MM.1S (cell line): ENCODE measurements around the gene OR13F1.

ENCODE experiments used
- DNase-seq: peaks from one replicate; pipeline ENCODE4 v3.0.0-alpha.2; 2015
- H2AFZ ChIP-seq: fragments of 300-600 bp; sonication (generic); 2 replicates; pipeline ENCODE4 v1.6.0; 2016; ENCODE audit warnings: antibody characterized with exemption, low read length
- H3F3A ChIP-seq: fragments of 300-600 bp; sonication (generic); 2 replicates; pipeline ENCODE4 v1.6.1; 2016; ENCODE audit warnings: mild to moderate bottlenecking, antibody characterized with exemption, low read length, moderate library complexity, mixed read lengths; ENCODE audit not compliant: insufficient read depth
- H3K27ac ChIP-seq: fragments of 300-600 bp; sonication (generic); 2 replicates; pipeline ENCODE4 v1.5.1; 2016; ENCODE audit warnings: mild to moderate bottlenecking, low read length
- H3K27me3 ChIP-seq: fragments of 300-600 bp; sonication (generic); replicated peaks from 2 replicates; pipeline ENCODE4 v1.6.0; 2016; ENCODE audit warnings: low read length; ENCODE audit not compliant: insufficient read depth
- H3K36me3 ChIP-seq: fragments of 300-600 bp; sonication (generic); replicated peaks from 2 replicates; pipeline ENCODE4 v1.6.1; 2016; ENCODE audit warnings: mild to moderate bottlenecking, low read length, mixed read lengths; ENCODE audit not compliant: insufficient read depth
- H3K4me1 ChIP-seq: fragments of 300-600 bp; sonication (generic); 2 replicates; pipeline ENCODE4 v1.6.1; 2016; ENCODE audit warnings: low read length, mixed read lengths
- H3K4me2 ChIP-seq: fragments of 300-600 bp; sonication (generic); 2 replicates; pipeline ENCODE4 v1.6.0; 2016; ENCODE audit warnings: low read depth, low read length
- H3K4me3 ChIP-seq: fragments of 300-600 bp; sonication (generic); 2 replicates; pipeline ENCODE4 v1.5.1; 2016; ENCODE audit warnings: low read length, mixed read lengths
- H3K79me2 ChIP-seq: fragments of 300-600 bp; sonication (generic); 2 replicates; pipeline ENCODE4 v1.6.1; 2016; ENCODE audit warnings: mixed run types, low read length, mixed read lengths
- H3K9ac ChIP-seq: fragments of 300-600 bp; sonication (generic); 2 replicates; pipeline ENCODE4 v1.6.1; 2016; ENCODE audit warnings: low read length, mixed read lengths
- H3K9me2 ChIP-seq: fragments of 300-600 bp; sonication (generic); replicated peaks from 2 replicates; pipeline ENCODE4 v1.6.1; 2016; ENCODE audit warnings: mild to moderate bottlenecking, low read length, mixed read lengths; ENCODE audit not compliant: insufficient read depth
- H3K9me3 ChIP-seq: fragments of 300-600 bp; sonication (generic); replicated peaks from 2 replicates; pipeline ENCODE4 v1.6.1; 2016; ENCODE audit warnings: mild to moderate bottlenecking, low read length, mixed read lengths; ENCODE audit not compliant: insufficient read depth
- H4K20me1 ChIP-seq: fragments of 300-600 bp; sonication (generic); 2 replicates; pipeline ENCODE4 v1.6.1; 2016; ENCODE audit warnings: mild to moderate bottlenecking, low read length, moderate library complexity, mixed read lengths; ENCODE audit not compliant: insufficient read depth
- EZH2 ChIP-seq: fragments of 300-600 bp; sonication (generic); optimal IDR thresholded peaks from 2 replicates; pipeline ENCODE3; 2017; ENCODE audit warnings: low read depth, mild to moderate bottlenecking, antibody characterized with exemption, low read length, mixed read lengths
- EZH2phosphoT487 ChIP-seq: fragments of 300-600 bp; sonication (generic); IDR thresholded peaks from 2 replicates; pipeline ENCODE4 v1.6.1; 2018; ENCODE audit warnings: antibody characterized with exemption, low read length
- TF ChIP-seq, protein P1 (sequence below): fragments of 300-600 bp; sonication (generic); IDR thresholded peaks from 2 replicates; pipeline ENCODE4 v1.5.1; 2016; ENCODE audit warnings: antibody characterized with exemption, low read length, mixed read lengths

OR13F1 gene, protein sequence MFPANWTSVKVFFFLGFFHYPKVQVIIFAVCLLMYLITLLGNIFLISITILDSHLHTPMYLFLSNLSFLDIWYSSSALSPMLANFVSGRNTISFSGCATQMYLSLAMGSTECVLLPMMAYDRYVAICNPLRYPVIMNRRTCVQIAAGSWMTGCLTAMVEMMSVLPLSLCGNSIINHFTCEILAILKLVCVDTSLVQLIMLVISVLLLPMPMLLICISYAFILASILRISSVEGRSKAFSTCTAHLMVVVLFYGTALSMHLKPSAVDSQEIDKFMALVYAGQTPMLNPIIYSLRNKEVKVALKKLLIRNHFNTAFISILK

DNA sequence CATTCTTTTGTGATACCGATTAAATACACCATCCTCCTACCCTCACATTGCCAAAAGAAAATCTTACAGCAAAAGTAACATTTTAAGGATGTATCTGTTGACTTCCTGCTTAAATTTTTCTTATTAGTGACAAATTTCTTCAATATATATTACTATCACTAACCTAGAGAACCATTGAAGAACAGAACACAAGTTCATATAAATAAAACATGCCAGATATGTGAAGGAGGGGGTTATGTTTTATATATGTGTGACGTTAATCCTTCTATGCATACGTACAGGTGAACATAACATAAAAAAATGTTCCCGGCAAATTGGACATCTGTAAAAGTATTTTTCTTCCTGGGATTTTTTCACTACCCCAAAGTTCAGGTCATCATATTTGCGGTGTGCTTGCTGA is at the start of gene OR13F1:
Gene OR13F1 (plus strand): TSS at position 301 of the 400 bp plus-strand sequence. CDS start 0 bp downstream, at position 301.
- no peak for TF ChIP-seq EZH2phosphoT487
- no peak for TF ChIP-seq EZH2
- TF ChIP-seq, protein P1, sequence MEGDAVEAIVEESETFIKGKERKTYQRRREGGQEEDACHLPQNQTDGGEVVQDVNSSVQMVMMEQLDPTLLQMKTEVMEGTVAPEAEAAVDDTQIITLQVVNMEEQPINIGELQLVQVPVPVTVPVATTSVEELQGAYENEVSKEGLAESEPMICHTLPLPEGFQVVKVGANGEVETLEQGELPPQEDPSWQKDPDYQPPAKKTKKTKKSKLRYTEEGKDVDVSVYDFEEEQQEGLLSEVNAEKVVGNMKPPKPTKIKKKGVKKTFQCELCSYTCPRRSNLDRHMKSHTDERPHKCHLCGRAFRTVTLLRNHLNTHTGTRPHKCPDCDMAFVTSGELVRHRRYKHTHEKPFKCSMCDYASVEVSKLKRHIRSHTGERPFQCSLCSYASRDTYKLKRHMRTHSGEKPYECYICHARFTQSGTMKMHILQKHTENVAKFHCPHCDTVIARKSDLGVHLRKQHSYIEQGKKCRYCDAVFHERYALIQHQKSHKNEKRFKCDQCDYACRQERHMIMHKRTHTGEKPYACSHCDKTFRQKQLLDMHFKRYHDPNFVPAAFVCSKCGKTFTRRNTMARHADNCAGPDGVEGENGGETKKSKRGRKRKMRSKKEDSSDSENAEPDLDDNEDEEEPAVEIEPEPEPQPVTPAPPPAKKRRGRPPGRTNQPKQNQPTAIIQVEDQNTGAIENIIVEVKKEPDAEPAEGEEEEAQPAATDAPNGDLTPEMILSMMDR, result no peak
- no peak within 1 kb of the TSS for H2AFZ ChIP-seq

DNA sequence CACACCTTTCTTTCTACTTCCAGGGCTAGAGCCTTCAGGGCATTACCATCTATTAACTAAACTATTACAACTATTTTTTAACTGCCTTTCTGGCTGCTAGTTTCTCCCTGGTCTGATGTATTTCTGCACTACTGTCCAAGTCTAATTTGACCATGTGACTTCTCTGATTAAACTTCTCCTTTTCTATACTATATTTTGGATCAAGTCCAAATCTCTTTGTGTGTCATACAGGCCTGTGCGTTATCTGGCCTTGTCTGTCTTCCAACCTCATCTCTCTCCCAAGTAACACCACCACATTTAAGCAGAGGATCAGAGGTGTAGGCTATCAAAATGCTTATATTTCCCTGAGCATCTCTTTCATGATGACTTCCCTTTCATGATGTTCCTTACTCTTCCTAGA is 47.2 kb upstream of the OR13F1 start:
- Histone ChIP-seq H3K9me2 (no peaks in the 10 kb centered on the region), H3K27me3 (no peaks in the 10 kb centered on the region), H3F3A (no peaks in the 10 kb centered on the region), H3K4me2 (no peak overlapping the region), H4K20me1 (no peaks in the 10 kb centered on the region), H3K4me3 (no peak overlapping the region), H2AFZ (no peak overlapping the region), H3K9me3 (no peaks in the 10 kb centered on the region), H3K9ac (no peak overlapping the region), H3K36me3 (no peaks in the 10 kb centered on the region), H3K79me2 (no peaks in the 10 kb centered on the region), H3K4me1 (no peaks in the 10 kb centered on the region), H3K27ac (no peak overlapping the region)
- DNase-seq, result no peak
- TF ChIP-seq EZH2phosphoT487, result no peak
- TF ChIP-seq EZH2, result no peak
- TF ChIP-seq, protein P1, result no peak

More for the DNA sequence above, at the start of gene OR13F1:
- H3K79me2 ChIP-seq, result no peaks in the 10 kb centered on the region
- no peak within 1 kb of the TSS for H3K4me2 ChIP-seq
- H3K4me1 ChIP-seq, result 0 out of 2 replicates have a peak, but pooled peaks cover 3% of the 10 kb centered on the region
- H3K27me3 ChIP-seq, result no peaks in the 10 kb centered on the region
- H3K4me3 ChIP-seq, result no peak within 1 kb of the TSS
- no peaks in the 10 kb centered on the region for H3K9me2 ChIP-seq
- H3K9me3 ChIP-seq, result no peaks in the 10 kb centered on the region
- no peaks in the 10 kb centered on the region for H4K20me1 ChIP-seq
- no peaks in the 10 kb centered on the region for H3F3A ChIP-seq
- H3K27ac ChIP-seq, result no peak within 1 kb of the TSS
- H3K9ac ChIP-seq, result no peak within 1 kb of the TSS
- no peak for DNase-seq
- no peaks in the 10 kb centered on the region for H3K36me3 ChIP-seq

DNA sequence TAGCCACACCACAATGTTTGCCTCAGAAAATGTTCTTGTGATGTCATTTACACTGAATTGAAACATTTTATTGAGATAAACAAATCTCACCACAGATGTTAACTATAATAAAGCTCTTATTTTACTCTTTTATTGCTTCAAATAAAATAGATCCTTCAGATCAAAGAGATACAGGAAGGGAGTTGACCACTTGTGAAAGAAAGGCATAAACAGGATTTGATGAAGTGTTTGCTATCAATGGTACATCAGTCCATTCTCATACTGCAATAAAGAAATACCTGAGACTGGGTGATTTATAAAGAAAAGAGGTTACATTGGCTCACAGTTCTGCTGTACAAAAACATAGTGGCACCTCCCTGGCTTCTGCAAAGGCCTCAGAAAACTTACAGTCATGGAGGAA is 40.2 kb upstream of the OR13F1 start:
- H3K4me2 ChIP-seq, result no peak overlapping the region
- no peak overlapping the region for H2AFZ ChIP-seq
- no peak overlapping the region for H3K9ac ChIP-seq
- H3K9me3 ChIP-seq, result no peaks in the 10 kb centered on the region
- no peaks in the 10 kb centered on the region for H3F3A ChIP-seq
- no peaks in the 10 kb centered on the region for H3K4me1 ChIP-seq
- no peaks in the 10 kb centered on the region for H4K20me1 ChIP-seq
- no peaks in the 10 kb centered on the region for H3K36me3 ChIP-seq
- no peaks in the 10 kb centered on the region for H3K9me2 ChIP-seq
- TF ChIP-seq EZH2 (no peak), EZH2phosphoT487 (no peak)
- TF ChIP-seq, protein P1, result no peak
- no peaks in the 10 kb centered on the region for H3K79me2 ChIP-seq
- H3K27me3 ChIP-seq, result no peaks in the 10 kb centered on the region
- no peak for DNase-seq
- H3K27ac ChIP-seq, result no peak overlapping the region
- H3K4me3 ChIP-seq, result no peak overlapping the region
